HUDEP-2 (cell line): ENCODE measurements around the gene PDCD11.
"Not testable (repeated sequence)": the region's sequence is repeated elsewhere in the genome, so short reads cannot be mapped to it uniquely, and the experiment has no call there.

Source experiments
- DNase-seq, 76 experiments: peaks; one replicate each; lab custom pipeline; 2025; ENCODE audit not compliant: unreplicated experiment in 76 of 76; lab: John Stamatoyannopoulos, UW

PDCD11 gene

DNA sequence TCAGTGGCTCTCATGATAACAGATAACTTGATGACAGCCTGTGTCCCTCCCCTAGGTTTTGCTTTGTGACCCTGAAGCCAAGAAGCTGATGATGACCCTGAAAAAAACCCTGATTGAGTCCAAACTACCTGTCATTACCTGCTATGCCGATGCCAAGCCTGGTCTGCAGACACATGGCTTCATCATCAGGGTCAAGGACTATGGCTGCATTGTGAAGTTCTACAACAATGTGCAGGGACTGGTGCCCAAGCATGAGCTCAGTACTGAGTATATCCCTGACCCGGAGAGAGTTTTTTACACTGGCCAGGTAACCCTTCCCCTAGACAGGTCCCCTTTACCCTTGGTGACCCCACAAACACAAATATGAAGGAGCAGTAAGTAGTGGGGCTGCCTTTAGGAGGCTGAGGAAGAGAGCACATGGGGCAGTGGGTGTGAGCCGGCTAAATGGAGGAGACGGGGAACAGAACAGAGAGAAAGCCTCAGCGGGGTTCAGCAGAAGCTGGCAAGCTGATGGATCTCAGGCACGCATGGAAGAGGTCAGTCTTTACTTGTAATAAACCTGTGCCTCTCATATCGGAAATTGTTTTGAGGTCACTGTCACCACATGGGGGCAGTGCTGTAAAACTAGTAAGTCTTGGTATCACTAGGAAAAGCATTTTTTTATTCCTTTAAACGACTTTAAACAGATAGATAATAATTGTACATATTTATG lies 20.2 kb downstream of the PDCD11 start:
- peak in 40 of 76 experiments; percentile 3 to 55 (median 22) for DNase-seq

DNA sequence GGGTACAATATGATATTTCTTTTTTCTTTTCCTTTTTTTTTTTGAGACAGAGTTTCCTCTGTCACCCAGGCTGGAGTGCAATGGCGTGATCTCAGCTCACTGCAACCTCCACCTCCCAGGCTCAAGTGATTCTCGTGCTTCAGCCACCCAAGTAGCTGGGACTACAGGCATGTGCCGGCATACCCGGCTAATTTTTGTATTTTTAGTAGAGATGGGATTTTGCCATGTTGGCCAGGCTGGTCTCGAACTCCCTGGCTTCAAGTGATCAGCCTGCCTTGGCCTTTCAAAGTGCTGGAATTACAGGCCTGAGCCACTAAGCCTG lies 20.7 kb downstream of the PDCD11 start:
- not testable (repeated sequence) for DNase-seq

DNA sequence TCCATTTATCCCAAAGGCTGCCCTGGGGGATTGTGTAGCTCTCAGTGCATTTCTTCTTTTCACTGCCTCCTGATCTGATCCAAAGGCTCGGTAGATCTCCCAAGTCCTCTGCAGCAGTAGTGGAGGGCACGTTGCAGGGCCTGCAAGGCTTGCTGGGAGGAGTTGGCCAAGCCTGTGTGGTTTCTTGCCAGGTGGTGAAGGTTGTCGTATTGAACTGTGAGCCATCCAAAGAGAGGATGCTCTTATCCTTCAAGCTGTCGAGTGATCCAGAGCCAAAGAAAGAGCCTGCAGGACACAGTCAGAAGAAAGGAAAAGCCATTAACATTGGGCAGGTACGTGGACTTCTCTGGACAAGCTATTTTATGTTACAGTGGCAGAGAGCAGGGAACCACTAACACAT lies 21.2 kb downstream of the PDCD11 start:
- no peak for DNase-seq

DNA sequence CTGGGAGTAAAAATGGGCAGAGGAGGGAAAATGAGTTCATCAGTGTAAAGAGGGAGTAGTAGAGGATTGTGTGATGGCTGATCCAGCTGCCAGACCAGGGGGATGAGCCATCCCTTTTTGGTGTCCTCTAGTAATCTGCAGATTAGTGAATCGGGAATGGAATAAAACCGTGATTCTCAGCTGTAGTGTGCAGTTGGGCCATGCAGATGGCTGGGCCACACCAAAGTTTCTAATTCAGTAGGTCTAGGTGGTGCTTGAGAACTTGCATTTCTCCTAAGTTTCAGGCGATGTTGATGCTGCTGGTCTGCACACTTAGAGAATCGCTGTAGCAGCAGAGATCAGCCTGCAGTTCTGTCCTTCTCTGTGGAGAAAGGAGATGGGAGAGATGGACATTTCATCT lies 22.7 kb downstream of the PDCD11 start:
- no peak for DNase-seq

DNA sequence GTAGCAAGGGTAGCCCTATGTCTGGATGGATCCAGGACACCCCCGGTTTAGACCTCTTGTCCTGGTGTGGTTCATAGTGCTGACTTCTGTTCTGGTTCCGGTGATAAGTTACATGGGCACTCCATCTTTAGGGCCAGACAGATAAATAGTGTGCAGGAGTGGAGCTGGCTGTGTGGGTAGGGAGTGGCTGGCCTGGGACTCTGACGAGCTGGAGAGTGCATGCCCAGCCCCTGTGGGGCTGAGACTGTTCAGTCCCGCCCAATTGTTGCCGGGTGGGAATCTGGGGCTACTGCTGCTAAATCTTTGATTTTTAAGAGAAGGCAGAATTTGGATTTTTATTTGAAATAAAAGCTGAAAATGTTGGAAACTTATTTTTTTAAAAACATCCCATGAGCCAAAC lies 27.3 kb downstream of the PDCD11 start:
- DNase-seq: no peak

DNA sequence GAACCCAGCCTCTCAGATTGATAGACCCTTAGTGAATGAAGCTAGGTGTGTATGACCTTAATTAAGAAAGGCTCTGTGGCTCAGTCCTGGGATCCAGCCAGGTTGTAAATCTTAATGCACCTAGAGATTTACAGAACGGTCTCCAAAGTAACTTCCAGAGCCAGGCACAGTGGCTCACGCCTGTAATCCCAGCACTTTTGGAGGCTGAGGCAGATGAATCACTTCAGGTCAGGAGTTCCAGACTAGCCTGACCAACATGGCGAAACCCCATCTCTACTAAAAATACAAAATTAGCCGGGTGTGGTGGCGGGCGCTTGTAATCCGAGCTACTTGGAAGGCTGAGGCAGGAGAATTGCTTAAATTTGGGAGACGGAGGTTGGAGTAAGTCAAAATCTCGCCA lies 31.4 kb downstream of the PDCD11 start:
- DNase-seq: no peak

DNA sequence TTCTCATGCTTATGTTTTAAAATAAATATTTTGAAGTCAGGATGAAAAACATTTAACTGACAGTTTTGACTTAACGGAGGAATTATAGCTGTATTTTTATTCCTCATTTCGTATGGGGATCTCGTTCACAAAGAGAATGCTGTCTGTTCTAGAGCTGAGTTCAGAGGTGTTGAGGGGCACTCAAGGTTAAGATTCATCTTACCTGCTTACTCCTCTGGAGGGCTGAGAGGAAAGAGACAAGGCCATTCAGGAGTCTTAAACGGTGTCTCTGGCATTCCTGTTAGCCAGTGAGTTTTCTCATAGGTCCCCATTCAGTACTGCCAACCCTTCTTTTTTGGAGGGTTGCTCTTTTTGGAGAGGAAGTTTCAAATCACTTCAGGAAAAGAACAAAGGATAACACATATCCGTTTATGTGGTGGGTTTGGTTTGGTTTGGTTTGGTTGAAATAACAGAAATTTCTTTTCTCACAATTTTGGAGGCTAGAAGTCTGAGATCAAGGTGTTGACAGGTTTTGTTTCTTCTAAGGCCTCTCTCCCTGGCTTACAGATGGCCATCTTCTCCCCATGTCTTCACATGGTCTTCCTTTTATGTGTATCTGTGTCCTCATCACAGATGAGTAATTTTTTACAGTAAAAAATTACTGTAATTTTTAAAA lies 32.7 kb downstream of the PDCD11 start:
- DNase-seq: no peak

DNA sequence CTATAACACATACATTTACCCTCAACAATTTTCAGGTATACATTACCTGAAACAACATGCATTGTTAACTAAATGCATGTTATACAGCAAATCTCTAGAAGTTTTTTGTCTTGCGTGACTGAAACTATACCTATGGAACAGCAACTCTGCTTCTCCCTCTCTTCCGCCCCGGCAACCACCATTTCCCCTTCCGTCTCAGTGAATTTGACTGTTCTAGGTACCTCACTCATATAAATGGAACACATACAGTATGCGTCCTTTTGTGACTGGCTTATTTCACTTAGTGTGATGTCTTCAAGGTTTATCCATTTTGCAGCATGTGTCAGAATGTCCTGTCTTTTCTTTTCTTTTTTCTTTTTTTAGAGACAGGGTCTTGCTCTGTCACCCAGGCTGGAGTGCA lies 33.2 kb downstream of the PDCD11 start:
- no peak for DNase-seq

DNA sequence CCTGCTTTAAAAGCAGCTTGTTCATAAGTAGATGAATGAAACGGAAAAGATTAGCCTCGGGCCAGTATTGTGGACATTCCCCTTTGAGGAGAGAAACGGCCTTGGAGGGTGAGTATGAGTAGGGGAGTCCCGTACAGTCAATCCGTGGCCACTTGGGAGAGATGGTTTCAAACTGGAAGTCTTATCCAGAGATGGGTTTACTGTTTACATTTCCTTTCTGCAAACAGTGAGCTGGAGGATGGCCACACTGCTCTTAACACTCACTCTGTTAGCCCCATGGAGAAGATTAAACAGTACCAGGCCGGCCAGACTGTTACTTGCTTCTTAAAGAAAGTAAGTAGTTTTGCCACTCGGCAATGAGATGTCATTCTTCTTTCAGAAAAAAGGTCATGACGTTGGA lies 35.5 kb downstream of the PDCD11 start:
- no peak for DNase-seq

DNA sequence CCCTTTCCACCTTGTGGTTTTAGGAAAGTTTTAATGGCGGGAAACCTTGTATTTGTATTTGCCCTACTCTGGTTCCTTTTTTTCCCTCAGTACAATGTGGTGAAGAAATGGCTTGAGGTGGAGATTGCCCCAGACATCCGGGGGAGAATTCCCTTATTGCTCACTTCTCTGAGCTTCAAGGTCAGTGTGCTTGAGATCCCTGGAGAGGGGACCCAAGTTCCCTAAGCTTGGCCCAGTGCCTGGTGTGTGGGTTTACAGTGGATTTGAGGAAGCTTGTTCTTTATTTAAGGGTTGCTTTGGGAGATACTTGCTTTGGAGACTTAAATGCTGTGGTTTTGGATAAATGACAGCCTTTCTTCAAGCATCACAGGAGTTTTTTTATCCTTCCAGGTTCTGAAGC lies 37.4 kb downstream of the PDCD11 start:
- no peak for DNase-seq

DNA sequence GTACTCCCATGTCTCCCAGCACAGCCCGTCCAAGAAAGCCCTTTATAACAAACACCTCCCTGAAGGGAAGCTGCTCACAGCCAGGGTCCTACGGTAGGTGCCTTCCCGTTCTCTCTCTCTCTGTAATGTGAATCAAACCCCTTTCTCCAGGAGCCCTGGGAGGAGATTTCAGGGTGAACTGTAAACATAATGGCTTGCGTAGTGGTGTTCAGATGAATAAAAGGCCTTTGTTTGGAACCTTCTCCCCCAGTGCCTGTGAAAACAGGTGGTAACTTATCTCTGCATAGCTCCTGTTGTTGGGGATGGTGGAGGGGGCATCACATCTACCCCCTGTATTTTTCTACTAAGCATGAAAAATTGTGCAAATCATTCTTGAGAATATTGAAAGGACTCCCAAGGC lies 43.4 kb downstream of the PDCD11 start:
- no peak for DNase-seq

DNA sequence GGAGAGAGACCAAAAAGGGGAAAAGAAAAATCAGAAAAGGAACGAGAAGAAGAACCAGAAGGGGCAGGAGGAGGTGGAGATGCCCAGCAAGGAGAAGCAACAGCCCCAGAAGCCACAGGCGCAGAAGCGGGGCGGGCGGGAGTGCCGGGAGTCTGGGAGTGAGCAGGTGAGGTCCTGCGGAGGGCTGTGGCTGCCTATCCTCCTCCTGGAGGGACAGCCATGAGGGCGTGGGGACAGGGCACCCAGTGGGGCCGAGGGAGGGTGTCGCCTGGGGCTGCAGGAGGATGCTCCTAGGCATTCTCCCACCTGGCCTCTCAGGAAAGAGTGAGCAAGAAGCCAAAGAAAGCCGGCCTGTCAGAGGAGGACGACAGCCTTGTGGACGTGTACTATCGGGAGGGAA lies 44.0 kb downstream of the PDCD11 start:
- no peak for DNase-seq

DNA sequence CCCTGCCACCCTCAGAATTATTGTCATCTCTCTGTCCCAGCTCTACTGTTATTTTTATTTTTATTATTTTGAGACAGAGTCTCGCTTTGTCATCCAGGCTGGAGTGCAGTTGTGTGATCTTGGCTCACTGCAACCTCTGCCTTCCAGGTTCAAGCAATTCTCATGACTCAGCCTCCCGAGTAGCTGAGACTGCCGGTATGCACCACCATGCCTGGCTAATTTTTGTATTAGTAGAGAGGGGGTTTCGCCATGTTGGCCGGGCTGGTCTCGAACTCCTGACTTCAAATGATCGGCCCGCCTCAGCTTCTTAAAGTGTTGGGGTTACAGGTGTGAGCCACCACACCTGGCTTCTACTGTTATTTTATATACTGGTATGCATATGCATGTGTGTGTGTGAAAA lies 44.8 kb downstream of the PDCD11 start:
- DNase-seq: no peak

DNA sequence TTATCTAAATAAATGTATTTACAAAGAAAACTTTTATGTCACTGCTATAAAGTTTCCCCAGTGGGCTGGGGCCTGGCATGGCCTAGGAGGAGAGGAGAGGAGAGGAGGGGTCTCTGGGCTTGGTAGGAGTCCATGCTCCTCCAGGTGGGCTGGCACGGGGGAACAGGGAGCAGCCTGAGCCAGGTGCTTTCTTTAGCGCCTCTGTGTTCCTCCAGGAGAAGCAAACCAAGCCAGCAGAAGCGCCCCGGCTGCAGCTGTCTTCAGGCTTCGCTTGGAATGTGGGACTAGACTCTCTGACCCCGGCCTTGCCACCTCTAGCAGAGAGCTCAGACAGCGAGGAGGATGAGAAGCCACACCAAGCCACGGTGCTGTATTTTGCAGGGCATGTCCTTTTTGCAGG lies 45.2 kb downstream of the PDCD11 start:
- no peak for DNase-seq

DNA sequence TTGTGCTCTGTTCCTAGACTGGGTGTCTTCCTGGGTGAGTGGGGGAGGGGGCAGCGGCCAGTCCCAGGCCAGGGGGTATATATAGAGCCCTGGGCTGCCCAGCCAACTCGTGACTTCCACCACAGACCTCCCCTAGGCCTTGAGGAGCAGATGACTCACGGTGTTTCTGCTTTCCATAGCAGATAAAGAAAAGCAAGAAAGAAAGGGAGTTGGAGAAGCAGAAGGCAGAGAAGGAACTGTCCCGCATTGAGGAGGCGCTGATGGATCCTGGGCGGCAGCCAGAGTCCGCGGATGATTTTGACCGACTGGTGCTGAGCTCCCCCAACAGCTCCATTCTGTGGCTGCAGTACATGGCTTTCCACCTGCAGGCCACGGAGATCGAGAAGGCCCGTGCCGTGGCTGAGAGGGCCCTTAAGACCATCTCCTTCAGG lies 45.6 kb downstream of the PDCD11 start:
- DNase-seq: no peak

DNA sequence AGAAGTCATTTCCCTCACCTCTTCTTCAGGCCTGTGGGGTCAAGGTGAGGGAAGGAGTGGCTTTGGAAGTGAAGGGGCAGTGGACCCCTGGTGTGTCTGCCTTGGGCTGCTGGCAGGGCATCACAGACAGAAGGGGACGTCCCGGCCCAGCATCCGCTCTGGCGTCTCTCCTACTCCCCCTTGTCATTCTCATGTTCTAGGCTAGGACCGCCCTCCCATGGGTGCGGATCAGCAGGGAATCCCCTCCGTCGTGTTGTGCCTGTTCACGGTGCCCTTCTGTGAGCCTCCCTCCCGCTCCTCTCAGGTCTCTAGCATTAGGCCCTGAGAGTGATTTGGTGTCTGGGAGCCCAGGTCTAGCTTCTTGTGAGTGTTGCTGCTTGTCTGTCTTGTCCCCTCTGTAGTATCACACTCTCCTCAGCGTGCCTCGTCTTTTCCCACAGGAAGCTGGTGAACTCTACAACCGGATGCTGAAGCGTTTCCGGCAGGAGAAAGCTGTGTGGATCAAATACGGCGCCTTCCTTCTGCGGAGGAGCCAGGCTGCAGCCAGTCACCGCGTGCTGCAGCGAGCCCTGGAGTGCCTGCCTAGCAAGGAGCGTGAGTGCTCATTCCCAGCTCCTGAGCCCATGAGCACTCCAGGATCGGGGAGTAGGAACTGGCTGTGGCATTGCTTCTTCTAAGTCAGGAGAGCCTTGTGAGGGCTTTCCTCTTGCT lies 47.2 kb downstream of the PDCD11 start:
- DNase-seq: no peak

DNA sequence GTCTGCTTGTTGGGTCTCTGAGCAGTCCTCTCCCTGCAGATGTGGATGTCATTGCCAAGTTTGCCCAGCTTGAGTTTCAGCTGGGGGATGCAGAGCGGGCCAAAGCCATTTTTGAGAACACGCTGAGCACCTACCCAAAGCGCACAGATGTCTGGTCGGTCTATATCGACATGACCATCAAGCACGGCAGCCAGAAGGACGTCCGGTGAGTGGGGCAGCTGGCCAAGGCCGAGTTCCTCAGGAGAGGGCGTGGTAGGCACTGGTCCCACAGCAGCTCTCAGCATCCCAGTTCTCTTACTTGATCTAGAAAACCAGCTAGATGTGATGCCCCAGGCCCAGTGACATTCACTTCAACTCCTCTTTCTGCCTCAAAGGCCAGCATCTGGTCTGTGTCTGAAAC lies 48.1 kb downstream of the PDCD11 start:
- no peak for DNase-seq

DNA sequence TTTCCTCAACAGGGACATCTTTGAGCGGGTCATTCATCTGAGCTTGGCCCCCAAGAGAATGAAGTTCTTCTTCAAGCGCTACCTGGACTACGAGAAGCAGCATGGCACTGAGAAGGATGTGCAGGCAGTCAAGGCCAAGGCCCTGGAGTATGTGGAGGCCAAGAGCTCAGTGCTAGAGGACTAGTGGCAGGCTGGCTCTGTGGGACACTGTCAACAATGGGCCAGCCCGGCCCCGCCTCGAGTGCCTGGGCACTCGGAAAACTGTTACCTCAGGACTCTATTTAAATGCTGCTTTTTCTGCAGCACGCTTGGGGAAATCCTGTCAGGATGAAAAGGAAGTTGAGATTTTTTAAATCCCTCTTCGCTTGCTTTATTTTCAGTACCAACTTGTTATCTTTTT lies 48.9 kb downstream of the PDCD11 start:
- DNase-seq: no peak

DNA sequence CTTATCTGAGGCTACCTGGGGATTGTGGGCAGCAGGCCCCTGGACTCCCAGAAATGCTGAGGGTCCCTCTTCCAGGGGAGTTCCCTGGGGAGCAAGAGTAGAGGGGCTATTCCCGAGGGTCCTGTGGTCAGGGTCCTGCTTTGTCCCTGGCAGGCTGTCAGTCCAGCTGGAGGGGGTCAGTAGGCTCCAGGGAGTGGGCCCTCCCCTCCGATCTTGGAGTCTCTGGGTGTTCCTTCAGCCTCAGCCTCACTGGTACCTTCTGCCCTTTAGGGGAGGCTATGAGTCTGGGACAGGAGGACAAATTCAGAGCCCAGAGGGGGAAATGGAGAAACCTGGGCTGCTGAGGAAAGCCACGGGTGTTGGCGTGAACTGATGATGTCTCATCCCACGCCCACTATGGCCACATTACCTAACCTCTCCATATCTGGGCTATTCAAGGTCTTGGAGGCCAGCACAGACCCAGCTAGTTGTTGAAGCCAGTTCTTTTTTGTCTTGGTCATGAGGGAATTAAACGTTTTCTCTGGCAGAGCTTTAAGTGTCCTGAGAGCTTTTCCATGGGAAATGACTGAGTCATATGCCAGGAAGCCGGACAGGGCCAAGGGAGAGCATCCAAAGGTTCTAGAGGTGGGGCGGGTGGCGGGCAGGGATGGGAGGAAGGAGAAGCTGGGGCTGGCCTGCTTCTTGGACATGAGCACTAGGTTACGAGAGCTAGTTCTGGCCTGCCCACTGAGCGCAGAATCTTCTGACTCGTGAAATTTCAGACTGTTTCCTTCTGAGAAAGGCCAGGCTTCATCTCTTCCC lies 49.5 kb downstream of the PDCD11 start:
- DNase-seq: no peak

DNA sequence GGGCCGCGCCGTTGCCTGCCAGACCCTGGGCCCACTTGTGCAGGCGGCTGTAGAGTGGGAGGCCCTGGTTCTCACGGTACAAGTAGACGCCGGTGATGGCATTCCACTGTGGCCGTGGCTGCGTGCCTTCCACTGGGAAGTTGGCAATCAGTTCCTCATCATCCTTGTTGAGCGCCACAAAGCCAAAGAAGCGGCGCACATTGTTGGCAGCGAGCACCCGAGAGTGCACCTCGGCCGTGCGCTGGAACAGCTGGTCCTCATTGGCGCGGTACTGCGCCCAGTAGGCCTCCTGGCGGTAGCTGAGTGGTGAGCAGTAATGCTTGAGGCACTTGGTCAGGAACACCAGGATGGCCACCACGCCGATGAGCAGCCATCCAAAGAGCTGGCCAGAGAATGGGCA lies 50.8 kb downstream of the PDCD11 start:
- DNase-seq: no peak

DNA sequence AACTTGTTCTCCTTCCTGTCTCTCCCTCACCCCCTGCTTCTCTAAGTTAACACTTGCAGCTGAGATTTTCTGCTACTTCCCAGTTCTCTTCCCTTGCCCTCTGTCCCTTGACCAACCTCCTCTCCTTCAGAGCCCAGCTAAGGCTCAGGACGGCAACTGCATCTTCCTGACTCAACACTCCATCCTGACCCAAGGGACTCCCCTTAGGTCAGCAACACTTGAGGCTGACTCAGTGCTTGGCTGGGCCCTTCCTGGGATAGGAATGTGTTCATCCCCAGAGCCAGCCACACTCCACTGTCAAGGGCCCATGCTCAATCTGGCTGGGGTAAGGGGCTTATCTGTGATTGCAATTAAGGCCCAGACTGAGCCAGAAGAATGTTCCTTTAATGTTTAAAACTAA lies 52.3 kb downstream of the PDCD11 start:
- no peak for DNase-seq
